NCI-H1105 (cell line): ENCODE data around the gene KLHL12.
"Not testable (repeated sequence)": the region's sequence is repeated elsewhere in the genome, so short reads cannot be mapped to it uniquely, and the experiment has no call there.

Experiments used
- DNase-seq: peaks from one replicate; lab custom pipeline; 2025; lab: John Stamatoyannopoulos, UW

Gene KLHL12

GRCh38 chr1:202951437-202951836, 24.4 kb upstream of the KLHL12 start:
- no peak for DNase-seq

DNA sequence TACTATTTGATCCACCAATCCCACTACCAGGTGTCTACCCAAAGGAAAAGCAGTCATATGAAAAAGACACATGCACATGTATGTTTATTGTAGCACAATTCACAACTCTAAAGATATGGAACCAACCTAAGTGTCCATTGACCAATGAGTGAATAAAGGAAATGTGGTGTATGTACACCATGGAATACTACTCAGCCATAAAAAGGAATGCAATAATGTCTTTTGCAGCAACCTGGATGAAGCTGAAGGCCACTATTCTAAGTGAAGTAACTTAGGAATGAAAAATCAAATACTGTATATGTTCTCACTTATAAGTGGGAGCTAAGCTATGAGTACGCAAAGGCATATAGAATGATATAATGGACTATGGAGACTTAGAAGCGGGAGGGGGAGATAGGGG, 18.4 kb upstream of the KLHL12 start:
- DNase-seq: no peak

DNA sequence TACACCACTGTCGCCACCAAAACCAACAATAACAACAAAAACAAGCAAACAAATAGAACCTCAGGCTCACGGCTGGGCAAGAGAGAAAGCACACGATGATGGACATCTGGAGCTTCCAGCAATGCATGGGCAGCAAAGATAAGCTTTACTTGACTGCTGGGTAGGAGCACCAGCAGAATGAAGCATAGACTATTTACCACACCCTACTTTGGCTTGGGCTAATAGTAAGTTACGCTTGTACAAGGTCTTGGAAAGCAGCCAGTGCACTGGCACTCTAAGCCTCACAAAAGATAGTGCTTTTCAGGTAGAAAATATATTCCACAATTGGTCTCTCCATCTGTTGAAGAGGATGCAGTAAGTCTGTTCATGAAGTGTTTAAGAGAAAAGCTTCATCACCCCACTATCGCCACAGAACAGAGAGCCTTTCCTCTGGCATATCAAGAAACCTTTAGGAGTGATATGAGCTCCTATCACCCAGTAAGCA, 17.4 kb upstream of the KLHL12 start:
- no peak for DNase-seq

DNA sequence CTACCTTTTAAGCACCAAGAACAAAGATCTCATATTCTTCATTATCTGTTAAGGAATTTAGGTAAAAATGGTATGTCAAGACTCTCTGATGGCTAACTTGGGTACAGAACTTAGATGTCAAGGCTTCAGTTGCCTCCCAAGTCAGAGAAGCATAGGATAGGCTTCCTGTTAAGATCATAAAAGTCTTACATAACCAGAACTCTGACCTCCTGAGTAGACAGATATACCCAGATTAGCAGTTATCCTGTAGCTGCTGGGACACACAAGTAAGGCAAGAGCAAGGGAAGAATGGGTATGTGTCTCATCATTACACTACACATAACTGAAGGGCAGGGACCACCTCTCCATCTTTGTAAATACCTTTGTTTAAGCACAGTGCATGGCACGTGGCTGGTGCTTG, 15.4 kb upstream of the KLHL12 start:
- no peak for DNase-seq

GRCh38 chr1:202941372-202941771, 14.3 kb upstream of the KLHL12 start:
- no peak for DNase-seq

- DNase-seq: no peak
Observed at GRCh38 chr1:202940561-202940960, 13.5 kb upstream of the KLHL12 start.

- no peak for DNase-seq
Observed at GRCh38 chr1:202938287-202938925, 11.4 kb upstream of the KLHL12 start.

- not testable (repeated sequence) for DNase-seq
Observed at GRCh38 chr1:202936409-202936808, 9.4 kb upstream of the KLHL12 start.

DNA sequence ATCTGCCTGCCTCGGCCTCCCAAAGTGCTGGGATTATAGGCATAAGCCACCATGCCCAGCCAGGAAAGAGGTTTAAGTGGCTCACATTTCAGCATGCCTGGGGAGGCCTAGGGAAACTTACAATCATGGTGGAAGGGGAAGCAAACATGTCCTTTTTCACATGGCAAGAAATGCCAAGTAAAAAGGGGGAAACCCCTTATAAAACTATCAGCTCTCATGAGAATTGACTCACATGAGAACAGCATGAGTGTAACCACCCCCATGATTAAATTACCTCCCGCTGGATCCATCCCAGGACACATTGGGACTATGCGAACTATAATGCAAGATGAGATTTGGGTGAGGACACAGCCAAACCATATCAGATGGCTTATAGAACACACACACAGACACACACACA, 8.8 kb upstream of the KLHL12 start:
- no peak for DNase-seq

GRCh38 chr1:202934755-202935154, 7.7 kb upstream of the KLHL12 start:
- DNase-seq: no peak

DNA sequence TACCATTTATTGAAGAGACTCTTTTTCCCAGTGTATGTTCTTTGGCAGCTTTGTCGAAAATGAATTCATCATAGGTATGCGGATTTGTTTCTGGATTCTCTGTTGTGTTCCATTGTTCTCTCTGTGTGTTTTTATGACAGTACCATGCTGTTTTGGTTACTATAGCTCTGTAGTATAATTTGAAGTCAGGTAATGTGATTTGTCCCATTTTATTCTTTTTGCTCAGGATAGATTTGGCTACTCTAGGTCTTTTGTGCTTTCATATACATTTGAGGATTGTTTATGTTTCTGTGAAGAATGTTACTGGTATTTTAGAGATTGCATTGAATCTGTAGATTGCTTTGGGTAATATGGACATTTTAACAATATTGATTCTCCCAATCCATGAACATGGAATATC, 5.4 kb upstream of the KLHL12 start:
- no peak for DNase-seq

GRCh38 chr1:202923533-202923932, 3.5 kb downstream of the KLHL12 start:
- DNase-seq: no peak

DNA sequence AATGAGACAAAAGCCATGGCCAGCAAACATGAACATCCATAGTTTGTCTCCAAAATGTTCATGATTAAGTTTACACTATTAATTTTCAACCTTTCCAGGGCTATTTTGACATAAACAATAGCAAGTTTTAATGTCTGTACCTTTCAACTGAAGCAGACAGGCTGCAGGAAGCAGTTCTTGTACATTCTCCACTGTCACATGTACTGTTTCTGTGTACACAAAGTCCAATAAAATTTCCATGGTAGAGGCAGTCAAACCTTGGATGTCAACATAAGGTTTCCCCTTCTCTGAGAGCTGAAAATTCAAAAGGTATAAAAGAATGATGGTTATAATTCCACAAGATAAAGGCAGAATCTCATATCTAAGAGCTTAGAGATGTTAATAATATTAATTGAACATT, 7.4 kb downstream of the KLHL12 start:
- no peak for DNase-seq

DNA sequence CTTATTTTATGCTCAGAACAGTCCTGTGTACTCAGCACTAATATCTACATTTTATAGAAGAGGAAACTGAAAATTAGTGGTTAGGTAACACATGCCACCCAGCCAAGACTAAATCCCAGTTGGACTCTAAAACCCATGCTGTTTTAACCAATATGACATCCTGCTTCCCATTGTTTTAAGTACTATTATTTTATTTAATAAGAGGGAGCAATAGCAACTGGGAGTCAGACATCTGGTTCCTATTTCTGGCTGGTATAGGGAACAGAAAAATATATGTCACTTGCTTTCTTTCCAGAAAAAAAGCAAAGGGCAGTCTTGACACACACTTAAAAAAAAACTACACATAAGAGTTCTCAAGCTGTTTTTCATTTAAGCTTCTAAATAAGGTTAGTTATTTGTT, 11.9 kb downstream of the KLHL12 start:
- no peak for DNase-seq

GRCh38 chr1:202912476-202912875, 14.6 kb downstream of the KLHL12 start:
- DNase-seq: not testable (repeated sequence)

DNA sequence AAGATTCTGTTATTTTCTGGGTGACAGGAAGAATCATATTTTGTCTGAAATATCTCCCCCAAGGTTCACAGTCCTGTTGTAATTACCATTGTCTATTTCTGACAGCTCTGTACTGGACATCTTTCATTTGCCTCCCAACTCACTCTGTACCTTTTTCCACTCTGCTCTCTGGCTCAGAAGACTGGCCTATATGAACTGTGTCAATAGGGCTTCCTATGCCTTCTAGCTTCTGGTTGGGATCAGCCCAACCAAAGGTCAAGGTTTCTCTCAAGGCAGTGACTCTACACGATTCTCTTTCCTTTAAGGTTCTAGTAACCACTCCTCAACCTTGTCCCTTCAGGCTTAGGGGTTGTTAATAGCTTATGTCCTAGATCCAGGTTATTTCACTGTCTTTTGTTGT, 17.5 kb downstream of the KLHL12 start:
- no peak for DNase-seq

- no peak for DNase-seq
Observed at GRCh38 chr1:202908998-202909397, 18.0 kb downstream of the KLHL12 start.

DNA sequence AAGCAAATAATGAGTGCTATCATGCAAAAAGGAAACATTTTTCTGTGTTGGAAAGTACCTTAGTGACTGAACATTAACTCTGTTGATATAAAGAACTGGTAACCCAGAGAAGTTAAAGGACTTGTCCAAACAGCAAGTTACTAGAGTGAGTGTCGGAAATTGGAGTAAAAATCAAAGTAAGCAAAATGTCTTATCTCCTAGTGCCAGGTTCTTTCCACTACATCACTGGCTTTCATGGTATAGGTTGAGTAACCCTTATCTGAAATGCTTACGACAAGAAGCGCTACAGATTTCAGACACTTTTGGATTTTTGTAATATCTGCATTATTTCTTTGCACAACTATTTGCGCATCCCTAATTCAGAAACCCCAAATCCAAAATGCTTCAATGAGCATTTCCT, 21.7 kb downstream of the KLHL12 start:
- no peak for DNase-seq

- DNase-seq: not testable (repeated sequence)
Observed at GRCh38 chr1:202903808-202904207, 23.2 kb downstream of the KLHL12 start.

- no peak for DNase-seq
Observed at GRCh38 chr1:202901555-202901954, 25.5 kb downstream of the KLHL12 start.

- DNase-seq: no peak
Observed at GRCh38 chr1:202892501-202892900, 34.5 kb downstream of the KLHL12 start.

GRCh38 chr1:202890392-202890791, 36.6 kb downstream of the KLHL12 start:
- DNase-seq: no peak

DNA sequence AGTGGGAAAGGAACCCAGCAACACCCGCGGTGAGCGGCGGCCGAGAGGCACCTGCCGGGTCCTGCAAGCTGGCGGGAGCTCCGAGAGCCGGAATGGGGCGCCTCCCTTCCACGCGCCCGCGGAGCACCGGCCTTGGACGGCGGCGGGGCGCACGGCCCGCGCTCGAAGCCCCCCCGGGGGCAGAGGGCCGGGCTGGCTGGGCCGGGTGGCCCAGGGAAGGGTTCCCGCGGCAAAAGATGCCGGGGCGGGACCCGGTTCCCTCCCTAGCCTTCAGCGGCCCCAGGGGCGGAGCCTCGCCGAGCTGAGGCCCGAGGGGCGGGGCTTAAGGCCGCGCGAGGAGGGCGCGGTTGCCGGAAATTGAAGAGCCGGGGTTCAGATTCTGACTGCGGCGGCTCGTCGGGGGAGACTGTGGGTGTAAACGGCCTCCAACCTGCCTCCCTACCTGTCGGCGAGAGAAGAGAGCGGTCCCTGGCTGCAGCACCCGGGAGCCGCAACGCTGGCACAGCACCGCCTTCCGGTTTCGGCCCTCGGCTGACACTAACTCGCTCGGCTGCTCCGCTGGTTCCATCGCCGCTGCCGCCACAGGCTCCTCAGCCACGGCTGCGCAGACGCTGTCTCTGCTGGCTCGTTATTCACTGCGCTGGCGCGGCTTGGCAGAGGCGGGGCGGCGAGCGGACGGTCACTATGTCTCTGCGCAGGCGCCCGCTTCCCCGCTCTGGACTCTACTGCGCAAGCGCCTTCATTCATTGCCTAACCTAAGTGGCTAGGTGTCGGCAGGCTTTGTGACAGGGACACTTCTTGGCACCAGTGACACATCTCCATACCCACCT, 38.3 kb downstream of the KLHL12 start, which contains the start of gene RABIF:
Gene RABIF, minus strand, starts transcription at position 619 of the 830 bp plus-strand sequence. Its CDS starts 51 bp downstream, at position 568.
- peak; percentile 97 for DNase-seq

GRCh38 chr1:202888221-202888530, 38.9 kb downstream of the KLHL12 start:
- DNase-seq: no peak
